ENCODE measurements around the gene C19orf47.
"Not testable (repeated sequence)": the region's sequence is repeated elsewhere in the genome, so short reads cannot be mapped to it uniquely, and the experiment has no call there.

C19orf47 gene

GRCh38 chr19:40341601-40342482 is 6.4 kb downstream of the C19orf47 start:
- H3K4me1 Mint-ChIP-seq: peaks cover 6% of the 10 kb centered on the region
- peaks cover 13% of the 10 kb centered on the region for H3K36me3 Mint-ChIP-seq
- DNase-seq: no peak
- no peaks in the 10 kb centered on the region for H3K27me3 Mint-ChIP-seq
- H3K4me3 Mint-ChIP-seq: no peak overlapping the region
- CTCF ChIA-PET: interaction anchor here (0.7 kb wide), 1 partner anchor 37 kb away, joined by 3 read pairs; no protein-coding TSS in a partner anchor
- no peak overlapping the region for H3K27ac Mint-ChIP-seq
- no peaks in the 10 kb centered on the region for H3K9me3 Mint-ChIP-seq

GRCh38 chr19:40339018-40339728 is 9.0 kb downstream of the C19orf47 start:
- CTCF ChIA-PET: no interaction called here
- H3K9me3 Mint-ChIP-seq: no peaks in the 10 kb centered on the region
- H3K4me3 Mint-ChIP-seq: no peak overlapping the region
- no peaks in the 10 kb centered on the region for H3K4me1 Mint-ChIP-seq
- peaks cover 15% of the 10 kb centered on the region for H3K36me3 Mint-ChIP-seq
- DNase-seq: no peak
- no peaks in the 10 kb centered on the region for H3K27me3 Mint-ChIP-seq
- H3K27ac Mint-ChIP-seq: no peak overlapping the region

- no peaks in the 10 kb centered on the region for H3K9me3 Mint-ChIP-seq
- CTCF ChIA-PET: no interaction called here
- peaks cover 23% of the 10 kb centered on the region for H3K36me3 Mint-ChIP-seq
- H3K27me3 Mint-ChIP-seq: no peaks in the 10 kb centered on the region
- no peaks in the 10 kb centered on the region for H3K4me1 Mint-ChIP-seq
- H3K4me3 Mint-ChIP-seq: no peak overlapping the region
- H3K27ac Mint-ChIP-seq: no peak overlapping the region
- no peak for DNase-seq
Observed at GRCh38 chr19:40337594-40337993, 10.6 kb downstream of the C19orf47 start.

- Mint-ChIP-seq H3K9me3 (no peaks in the 10 kb centered on the region), H3K4me3 (no peak overlapping the region), H3K36me3 (peaks cover 25% of the 10 kb centered on the region), H3K27ac (no peak overlapping the region), H3K27me3 (no peaks in the 10 kb centered on the region), H3K4me1 (no peaks in the 10 kb centered on the region)
- CTCF ChIA-PET: no interaction called here
- DNase-seq: no peak
Observed at GRCh38 chr19:40337107-40337506, 11.1 kb downstream of the C19orf47 start.

GRCh38 chr19:40336601-40336900 is 11.6 kb downstream of the C19orf47 start:
- H3K27me3 Mint-ChIP-seq: no peaks in the 10 kb centered on the region
- H3K4me3 Mint-ChIP-seq: no peak overlapping the region
- no peaks in the 10 kb centered on the region for H3K4me1 Mint-ChIP-seq
- CTCF ChIA-PET: no interaction called here
- peaks cover 28% of the 10 kb centered on the region for H3K36me3 Mint-ChIP-seq
- H3K27ac Mint-ChIP-seq: no peak overlapping the region
- no peak for DNase-seq
- no peaks in the 10 kb centered on the region for H3K9me3 Mint-ChIP-seq

- no peaks in the 10 kb centered on the region for H3K4me1 Mint-ChIP-seq
- CTCF ChIA-PET: no interaction called here
- H3K36me3 Mint-ChIP-seq: peaks cover 33% of the 10 kb centered on the region
- no peak overlapping the region for H3K27ac Mint-ChIP-seq
- no peak overlapping the region for H3K4me3 Mint-ChIP-seq
- DNase-seq: no peak
- H3K27me3 Mint-ChIP-seq: no peaks in the 10 kb centered on the region
- H3K9me3 Mint-ChIP-seq: no peaks in the 10 kb centered on the region
Observed at GRCh38 chr19:40335855-40336600, 12.2 kb downstream of the C19orf47 start.

GRCh38 chr19:40335101-40335500 is 13.1 kb downstream of the C19orf47 start:
- Mint-ChIP-seq H3K4me1 (no peaks in the 10 kb centered on the region), H3K27ac (no peak overlapping the region), H3K4me3 (no peak overlapping the region), H3K9me3 (no peaks in the 10 kb centered on the region), H3K27me3 (no peaks in the 10 kb centered on the region), H3K36me3 (peaks cover 35% of the 10 kb centered on the region)
- CTCF ChIA-PET: no interaction called here
- no peak for DNase-seq

GRCh38 chr19:40333083-40333482 is 15.1 kb downstream of the C19orf47 start:
- DNase-seq, H3K27ac Mint-ChIP-seq, H3K27me3 Mint-ChIP-seq, CTCF ChIA-PET, H3K4me3 Mint-ChIP-seq, H3K4me1 Mint-ChIP-seq, H3K9me3 Mint-ChIP-seq: not testable (repeated sequence)
- H3K36me3 Mint-ChIP-seq: peaks cover 31% of the 10 kb centered on the region

GRCh38 chr19:40332669-40333068 is 15.5 kb downstream of the C19orf47 start:
- CTCF ChIA-PET: no interaction called here

GRCh38 chr19:40331052-40331451 is 17.1 kb downstream of the C19orf47 start:
- CTCF ChIA-PET: interaction anchor here (0.6 to 1.0 kb wide), 2 partner anchors 26 to 219 kb away, joined by 3 to 4 read pairs; no protein-coding TSS in a partner anchor
- no peaks in the 10 kb centered on the region for H3K9me3 Mint-ChIP-seq
- no peak overlapping the region for H3K27ac Mint-ChIP-seq

More at GRCh38 chr19:40332669-40333068, 15.5 kb downstream of the C19orf47 start:
- Mint-ChIP-seq H3K27me3 (no peaks in the 10 kb centered on the region), H3K9me3 (no peaks in the 10 kb centered on the region), H3K36me3 (peaks cover 33% of the 10 kb centered on the region), H3K4me3 (no peak overlapping the region), H3K27ac (no peak overlapping the region), H3K4me1 (no peaks in the 10 kb centered on the region)
- DNase-seq: no peak

GRCh38 chr19:40326201-40326600 is 22.0 kb downstream of the C19orf47 start:
- H3K36me3 Mint-ChIP-seq: peaks cover 48% of the 10 kb centered on the region
- DNase-seq: no peak

More at GRCh38 chr19:40331052-40331451, 17.1 kb downstream of the C19orf47 start:
- no peak for DNase-seq
- peaks cover 40% of the 10 kb centered on the region for H3K36me3 Mint-ChIP-seq
- no peak overlapping the region for H3K4me3 Mint-ChIP-seq
- no peaks in the 10 kb centered on the region for H3K4me1 Mint-ChIP-seq
- no peaks in the 10 kb centered on the region for H3K27me3 Mint-ChIP-seq

GRCh38 chr19:40323705-40324104 is 24.5 kb downstream of the C19orf47 start:
- H3K27ac Mint-ChIP-seq: no peak overlapping the region
- H3K27me3 Mint-ChIP-seq: no peaks in the 10 kb centered on the region
- H3K4me3 Mint-ChIP-seq: no peak overlapping the region
- H3K4me1 Mint-ChIP-seq: no peaks in the 10 kb centered on the region
- no peak for DNase-seq
- CTCF ChIA-PET: no interaction called here
- no peaks in the 10 kb centered on the region for H3K9me3 Mint-ChIP-seq
- peaks cover 44% of the 10 kb centered on the region for H3K36me3 Mint-ChIP-seq

More at GRCh38 chr19:40326201-40326600, 22.0 kb downstream of the C19orf47 start:
- H3K27ac Mint-ChIP-seq: no peak overlapping the region
- no peaks in the 10 kb centered on the region for H3K27me3 Mint-ChIP-seq
- H3K9me3 Mint-ChIP-seq: no peaks in the 10 kb centered on the region
- H3K4me1 Mint-ChIP-seq: no peaks in the 10 kb centered on the region
- H3K4me3 Mint-ChIP-seq: no peak overlapping the region
- CTCF ChIA-PET: no interaction called here

GRCh38 chr19:40322951-40323615 is 25.1 kb downstream of the C19orf47 start:
- CTCF ChIA-PET: interaction anchor here (0.8 kb wide), 1 partner anchor 141 kb away, joined by 3 read pairs; no protein-coding TSS in a partner anchor
- DNase-seq: no peak
- Mint-ChIP-seq H3K4me3 (no peak overlapping the region), H3K9me3 (no peaks in the 10 kb centered on the region), H3K27me3 (no peaks in the 10 kb centered on the region), H3K27ac (no peak overlapping the region), H3K4me1 (no peaks in the 10 kb centered on the region), H3K36me3 (peaks cover 44% of the 10 kb centered on the region)

- H3K9me3 Mint-ChIP-seq: no peaks in the 10 kb centered on the region
- no peak for DNase-seq
- no peak overlapping the region for H3K4me3 Mint-ChIP-seq
- H3K4me1 Mint-ChIP-seq: no peaks in the 10 kb centered on the region
- H3K27me3 Mint-ChIP-seq: no peaks in the 10 kb centered on the region
- CTCF ChIA-PET: interaction anchor here (0.8 kb wide), 1 partner anchor 142 kb away, joined by 3 read pairs; no protein-coding TSS in a partner anchor
- peaks cover 37% of the 10 kb centered on the region for H3K36me3 Mint-ChIP-seq
- no peak overlapping the region for H3K27ac Mint-ChIP-seq
Observed at GRCh38 chr19:40322271-40322610, 26.0 kb downstream of the C19orf47 start.
